GM18520 (cell line): ENCODE data around the gene RPL35.

ENCODE experiments used
- ATAC-seq: cut with Tn5 transposase; IDR thresholded peaks from one replicate; pipeline ENCODE4 v1.9.1; 2021; ENCODE audit not compliant: unreplicated experiment

The RPL35 gene

GRCh38 chr9:124820698-124821623 lies 40.8 kb downstream of the RPL35 start:
- no peak for ATAC-seq

- ATAC-seq: no peak
Observed at GRCh38 chr9:124818431-124819281, 43.1 kb downstream of the RPL35 start.

GRCh38 chr9:124815601-124816000 lies 46.2 kb downstream of the RPL35 start:
- ATAC-seq: no peak

- ATAC-seq: no peak
Observed at GRCh38 chr9:124814164-124814535, 47.6 kb downstream of the RPL35 start.

- ATAC-seq: no peak
Observed at GRCh38 chr9:124813501-124814163, 48.1 kb downstream of the RPL35 start.

- ATAC-seq: no peak
Observed at GRCh38 chr9:124813041-124813440, 48.7 kb downstream of the RPL35 start.

GRCh38 chr9:124812441-124812876 lies 49.3 kb downstream of the RPL35 start:
- ATAC-seq: no peak

- no peak for ATAC-seq
Observed at GRCh38 chr9:124810663-124811355, 50.9 kb downstream of the RPL35 start.

GRCh38 chr9:124809741-124810500 lies 51.8 kb downstream of the RPL35 start:
- ATAC-seq: no peak

GRCh38 chr9:124809211-124809610 lies 52.5 kb downstream of the RPL35 start:
- ATAC-seq: no peak

- ATAC-seq: no peak
Observed at GRCh38 chr9:124808246-124808956, 53.4 kb downstream of the RPL35 start.
